Measurements from ENCODE around the gene NRF1. TPM values are rescaled to one million over a fixed set of nuclear protein-coding genes. Genes with fewer than 3 reads are reported as not detected.
A peak's percentile ranks its signal among the peaks of the same experiment; 100 is the strongest.

Gene NRF1
- total RNA-seq, 1 experiment from 2014 or later, result 19.3 TPM

DNA sequence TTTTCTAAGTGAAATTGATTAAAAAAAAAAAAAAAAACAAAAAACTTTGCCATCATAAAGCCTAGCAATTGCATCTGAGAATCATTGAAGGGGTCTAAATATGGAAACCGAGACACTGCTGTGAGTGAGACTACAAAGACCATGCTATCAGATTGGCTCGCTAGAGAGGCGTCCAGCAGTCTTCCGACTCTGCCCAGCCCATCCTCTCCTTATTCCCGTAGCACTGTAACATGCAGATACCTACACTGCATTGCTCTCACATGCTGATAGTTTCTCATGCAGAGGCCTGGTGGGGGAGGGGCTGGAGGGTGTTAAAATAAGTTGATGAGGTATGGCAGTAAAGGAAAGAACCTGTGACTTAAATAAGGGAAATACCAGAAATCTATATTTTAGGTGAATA, 130.7 kb downstream of the NRF1 start:
- Histone ChIP-seq H3K79me2 (ENCODE audit: insufficient read depth, low read length) (no peaks in the 10 kb centered on the region), H2BK12ac (ENCODE audit: insufficient read length, low read depth, low read length) (no peak overlapping the region), H2BK5ac (ENCODE audit: insufficient read length, low read length) (no peak overlapping the region), H3K27me3 (ENCODE audit: insufficient read depth, low read length) (no peaks in the 10 kb centered on the region), H3K14ac (ENCODE audit: insufficient read depth, low read length) (no peak overlapping the region), H3K4me2 (ENCODE audit: insufficient read depth, insufficient read length, low read length) (no peak overlapping the region), H3K56ac (ENCODE audit: insufficient read length, low read depth, low read length) (no peak overlapping the region), H2BK20ac (ENCODE audit: low read depth, low read length, poor library complexity, severe bottlenecking) (no peak overlapping the region), H3K4me1 (ENCODE audit: insufficient read depth, low read length) (peaks cover 8% of the 10 kb centered on the region), H3K23ac (ENCODE audit: insufficient read length, low read depth, low read length) (no peak overlapping the region), H4K91ac (ENCODE audit: insufficient read length, low read depth, low read length) (no peak overlapping the region), H3K4ac (ENCODE audit: low read depth, low read length) (no peak overlapping the region), H3K27ac (ENCODE audit: insufficient read length, low read depth, low read length) (no peak overlapping the region), H3K18ac (ENCODE audit: insufficient read length, low read depth, low read length) (no peak overlapping the region), H3K23me2 (ENCODE audit: insufficient read length, low read depth, low read length, poor library complexity, severe bottlenecking) (no peaks in the 10 kb centered on the region), H4K5ac (ENCODE audit: insufficient read length, low read depth, low read length) (no peak overlapping the region), H4K8ac (replicated peaks; ENCODE audit: insufficient read length, low read depth, low read length) (no peak overlapping the region), H2AK5ac (ENCODE audit: insufficient read length, low read length) (no peak overlapping the region), H3T11ph (ENCODE audit: low read length) (no peak overlapping the region), H3K79me1 (ENCODE audit: insufficient read depth, low read depth, low read length, poor library complexity, severe bottlenecking) (no peaks in the 10 kb centered on the region), H2BK120ac (ENCODE audit: low read depth, low read length, poor library complexity, severe bottlenecking) (no peak overlapping the region), H2BK15ac (ENCODE audit: low read depth, low read length) (no peak overlapping the region), H3K9ac (ENCODE audit: extremely low read depth, insufficient read length, low read length) (no peak overlapping the region), H3K9me3 (ENCODE audit: control insufficient read depth, low read depth, low read length) (no peaks in the 10 kb centered on the region), H2AFZ (ENCODE audit: low read length) (no peak overlapping the region), H4K20me1 (ENCODE audit: control insufficient read depth, insufficient read depth, insufficient read length) (no peaks in the 10 kb centered on the region)
- H3K4me1 Mint-ChIP-seq, result peaks cover 41 to 44% of the 10 kb centered on the region in 2 experiments
- TF ChIP-seq, protein P1, sequence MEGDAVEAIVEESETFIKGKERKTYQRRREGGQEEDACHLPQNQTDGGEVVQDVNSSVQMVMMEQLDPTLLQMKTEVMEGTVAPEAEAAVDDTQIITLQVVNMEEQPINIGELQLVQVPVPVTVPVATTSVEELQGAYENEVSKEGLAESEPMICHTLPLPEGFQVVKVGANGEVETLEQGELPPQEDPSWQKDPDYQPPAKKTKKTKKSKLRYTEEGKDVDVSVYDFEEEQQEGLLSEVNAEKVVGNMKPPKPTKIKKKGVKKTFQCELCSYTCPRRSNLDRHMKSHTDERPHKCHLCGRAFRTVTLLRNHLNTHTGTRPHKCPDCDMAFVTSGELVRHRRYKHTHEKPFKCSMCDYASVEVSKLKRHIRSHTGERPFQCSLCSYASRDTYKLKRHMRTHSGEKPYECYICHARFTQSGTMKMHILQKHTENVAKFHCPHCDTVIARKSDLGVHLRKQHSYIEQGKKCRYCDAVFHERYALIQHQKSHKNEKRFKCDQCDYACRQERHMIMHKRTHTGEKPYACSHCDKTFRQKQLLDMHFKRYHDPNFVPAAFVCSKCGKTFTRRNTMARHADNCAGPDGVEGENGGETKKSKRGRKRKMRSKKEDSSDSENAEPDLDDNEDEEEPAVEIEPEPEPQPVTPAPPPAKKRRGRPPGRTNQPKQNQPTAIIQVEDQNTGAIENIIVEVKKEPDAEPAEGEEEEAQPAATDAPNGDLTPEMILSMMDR (conservative IDR thresholded peaks at IDR 0.05), result no peak
- no peaks in the 10 kb centered on the region for H3K9me3 Mint-ChIP-seq
- H3K4me3 Mint-ChIP-seq, result no peak overlapping the region
- H3K27ac Mint-ChIP-seq, result peak overlapping the region in 2 of 3 experiments; percentile 32 to 46; a peak in 1 of 7 replicates
- no peak for DNase-seq
- H3K27me3 Mint-ChIP-seq (ENCODE audit: low read depth), result peaks cover 1% of the 10 kb centered on the region; the same call in 1 of the 2 replicates
- WGBS (ENCODE audit: extremely low coverage, insufficient read length, low lambda C conversion rate), result no CpG with 5 or more reads among the region's 5 CpGs
- peaks cover 7 to 19% (median 18%) of the 10 kb centered on the region in 3 experiments; a peak in 6 of 7 replicates for H3K36me3 Mint-ChIP-seq (ENCODE audit: insufficient read depth in 1 of 3, low read depth in 3 of 3)
